Measurements from ENCODE around the gene COX14. TPM values are rescaled to one million over a fixed set of nuclear protein-coding genes. Genes with fewer than 3 reads are reported as not detected.

COX14 gene
- total RNA-seq, 5 donors from 2014 or later (not counting 1 experiment from before 2014, with no cell fraction given): 38.0 to 49.9 (median 43.9) TPM

DNA sequence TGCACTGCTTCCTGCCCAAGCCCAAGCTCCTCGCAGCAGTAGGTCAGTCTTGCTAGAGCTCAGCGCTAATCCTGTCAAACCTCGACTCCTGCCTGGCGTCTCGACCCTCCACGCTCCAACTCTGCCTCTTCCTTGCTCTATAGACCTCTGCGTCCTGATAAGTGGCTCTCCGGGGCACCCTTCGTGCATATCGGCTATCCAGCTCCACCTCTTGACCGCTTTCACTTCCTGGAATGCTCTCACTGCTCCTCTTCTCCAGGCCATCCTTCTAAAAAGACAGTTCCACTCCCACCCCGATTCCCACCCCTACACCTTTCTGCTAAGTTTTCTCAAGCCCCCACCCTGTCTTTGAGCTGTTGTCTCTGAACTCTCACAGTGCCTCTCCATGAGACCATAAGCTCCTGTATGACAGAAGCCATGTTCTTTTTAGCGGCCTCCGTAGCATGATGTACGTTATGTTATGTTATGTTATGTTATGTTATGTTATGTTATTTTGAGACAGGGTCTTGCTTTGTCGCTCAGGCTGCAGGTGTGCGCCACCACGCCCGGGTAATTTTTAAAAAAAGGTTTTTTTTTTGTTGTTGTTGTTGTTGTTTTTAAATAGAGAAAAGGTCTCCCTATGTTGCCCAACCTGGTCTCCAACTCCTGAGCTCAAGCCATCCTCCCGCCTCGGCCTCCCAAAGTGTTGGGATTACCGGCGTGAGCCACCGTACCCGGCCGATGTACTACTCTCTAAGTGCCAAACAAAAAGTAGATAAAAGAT is 601 bp downstream of the COX14 start:
- H3K4me1 ChIP-seq (ENCODE audit: control insufficient read depth in 1 of 2, extremely low read depth in 1 of 2, insufficient read depth in 2 of 2, low read length in 2 of 2): peaks cover 2 to 59% of the 10 kb centered on the region in 2 experiments
- H3K4me3 ChIP-seq (ENCODE audit: control insufficient read depth in 1 of 2, extremely low read depth in 1 of 2, low read length in 1 of 2): peak overlapping the region; percentile 81 to 98
- H3K4me3 Mint-ChIP-seq: peak overlapping the region; percentile 92 to 97 (median 96)
- 7% methylated on average over 15 of the region's 26 CpGs for WGBS (ENCODE audit: insufficient coverage)
- H3K27ac ChIP-seq (ENCODE audit: low read length): peak overlapping the region; percentile 84
- H3K9me3 ChIP-seq: no peaks in the 10 kb centered on the region
- POLR2A ChIA-PET: interaction anchor here (0.5 to 2.5 kb wide), 20 partner anchors 14 to 1260 kb away, joined by 3 to 24 read pairs (median 4); partner anchors contain the start of genes SMARCD1 (in 2 of the 2), CERS5 (in 1 of the 2), DDX23 (in 1 of the 2) and POU6F1 (in 1 of the 2)
- DNase-seq (peak in 2 of 35 experiments; percentile 5 to 6), ATAC-seq (replicated peaks in 1 of 4) (no peak)
- peak overlapping the region; percentile 92 to 96 for H3K27ac Mint-ChIP-seq
- no peaks in the 10 kb centered on the region for H3K9me3 Mint-ChIP-seq
- no peaks in the 10 kb centered on the region for H3K27me3 ChIP-seq (replicated peaks in 1 of 2; ENCODE audit: control insufficient read depth in 2 of 2, extremely low read depth in 1 of 2, insufficient read depth in 2 of 2, low read length in 1 of 2)
- peaks cover 4 to 17% of the 10 kb centered on the region in 2 donors for H3K36me3 ChIP-seq (ENCODE audit: control insufficient read depth in 2 of 2, extremely low read depth in 1 of 2, insufficient read depth in 1 of 2, low read length in 1 of 2)
- H3K4me1 Mint-ChIP-seq: peaks cover 39 to 55% (median 50%) of the 10 kb centered on the region in 3 donors
- CTCF ChIA-PET: interaction anchor here (0.6 to 6.1 kb wide), 25 partner anchors 12 to 1193 kb away, joined by 3 to 94 read pairs (median 4); partner anchors contain the start of genes CERS5 (in 2 of the 2), SMARCD1 (in 2 of the 2), NCKAP5L (in 1 of the 2) and RACGAP1 (in 1 of the 2)
- H3K36me3 Mint-ChIP-seq: peaks cover 6% of the 10 kb centered on the region
- H3K27me3 Mint-ChIP-seq: no peaks in the 10 kb centered on the region

DNA sequence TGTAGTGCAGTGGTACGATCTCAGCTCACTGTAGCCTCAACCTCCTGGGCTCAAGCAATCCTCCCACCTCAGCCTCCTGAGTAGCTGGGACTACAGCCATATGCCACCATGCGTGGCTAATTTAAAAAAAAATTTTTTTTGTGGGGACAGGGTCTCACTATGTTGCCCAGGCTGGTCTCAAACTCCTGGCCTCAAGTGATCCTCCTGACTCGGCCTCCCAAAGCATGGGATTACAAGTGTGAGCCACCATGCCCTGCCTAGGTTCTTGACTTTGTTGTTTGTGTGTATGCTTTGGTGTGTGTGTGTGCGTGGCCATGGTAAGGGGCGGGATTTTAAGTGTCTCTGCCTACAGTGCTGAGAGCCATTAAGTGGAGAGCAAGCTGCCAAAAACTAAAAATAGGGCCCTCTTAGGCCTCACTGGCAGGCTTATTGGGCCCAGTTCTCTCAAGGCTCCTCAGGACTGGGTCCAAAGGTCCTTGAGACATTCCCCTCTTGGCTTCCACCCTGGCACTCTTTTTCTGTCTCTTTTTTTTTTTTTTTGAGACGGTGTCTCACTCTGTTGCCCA is 5.1 kb downstream of the COX14 start:
- ChIA-PET CTCF (interaction anchor here in 1 of 2 donors (0.6 to 6.1 kb wide), 3 partner anchors 15 to 404 kb away, joined by 3 to 47 read pairs (median 4); no protein-coding TSS in a partner anchor), POLR2A (interaction anchor here (0.6 to 1.6 kb wide), 3 partner anchors 8 to 36 kb away, joined by 3 to 6 read pairs (median 3); no protein-coding TSS in a partner anchor)
- peaks cover 7 to 51% of the 10 kb centered on the region in 2 donors for H3K36me3 ChIP-seq (ENCODE audit: control insufficient read depth in 2 of 2, extremely low read depth in 1 of 2, insufficient read depth in 1 of 2, low read length in 1 of 2)
- ATAC-seq (replicated peaks in 1 of 4) (no peak), DNase-seq (no peak)
- Mint-ChIP-seq H3K4me3 (peak overlapping the region in 2 of 3 donors; percentile 21 to 53), H3K27me3 (no peaks in the 10 kb centered on the region), H3K9me3 (no peaks in the 10 kb centered on the region), H3K4me1 (peaks cover 40 to 62% (median 57%) of the 10 kb centered on the region in 3 donors), H3K36me3 (peaks cover 22% of the 10 kb centered on the region), H3K27ac (peak overlapping the region in 1 of 2 donors; percentile 11)
- no peak overlapping the region for H3K27ac ChIP-seq (ENCODE audit: low read length)
- 91% methylated on average over 4 of the region's 6 CpGs for WGBS (ENCODE audit: insufficient coverage)
- H3K27me3 ChIP-seq (replicated peaks in 1 of 2; ENCODE audit: control insufficient read depth in 2 of 2, extremely low read depth in 1 of 2, insufficient read depth in 2 of 2, low read length in 1 of 2): no peaks in the 10 kb centered on the region
- no peaks in the 10 kb centered on the region for H3K9me3 ChIP-seq
- no peak overlapping the region for H3K4me3 ChIP-seq (ENCODE audit: control insufficient read depth in 1 of 2, extremely low read depth in 1 of 2, low read length in 1 of 2)
- peaks cover 2 to 43% of the 10 kb centered on the region in 2 experiments for H3K4me1 ChIP-seq (ENCODE audit: control insufficient read depth in 1 of 2, extremely low read depth in 1 of 2, insufficient read depth in 2 of 2, low read length in 2 of 2)

DNA sequence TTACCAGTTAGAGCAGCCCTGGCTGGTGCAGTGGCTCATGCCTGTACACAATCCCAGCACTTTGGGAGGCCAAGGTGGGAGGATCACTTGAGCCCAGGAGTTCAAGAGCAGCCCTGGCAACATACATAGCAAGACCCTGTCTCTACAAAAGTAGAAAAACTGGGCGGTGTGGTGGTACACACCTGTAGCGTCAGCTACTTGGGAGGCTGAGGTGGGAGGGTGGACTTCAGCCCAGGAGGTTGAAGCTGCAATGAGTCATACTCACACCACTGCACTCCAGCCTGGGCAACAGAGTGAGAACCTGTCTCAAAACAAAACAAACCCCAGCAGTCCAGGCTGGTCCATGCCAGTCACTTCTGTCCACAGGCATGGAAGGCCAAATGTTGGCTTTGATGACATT is 7.4 kb downstream of the COX14 start:
- peaks cover 0 to 26% of the 10 kb centered on the region in 2 experiments for H3K4me1 ChIP-seq (ENCODE audit: control insufficient read depth in 1 of 2, extremely low read depth in 1 of 2, insufficient read depth in 2 of 2, low read length in 2 of 2)
- no peaks in the 10 kb centered on the region for H3K27me3 Mint-ChIP-seq
- H3K27ac ChIP-seq (ENCODE audit: low read length): no peak overlapping the region
- peaks cover 33 to 53% (median 49%) of the 10 kb centered on the region in 3 donors for H3K4me1 Mint-ChIP-seq
- H3K4me3 ChIP-seq (ENCODE audit: control insufficient read depth in 1 of 2, extremely low read depth in 1 of 2, low read length in 1 of 2): no peak overlapping the region
- ChIA-PET CTCF (interaction anchor here (0.6 to 1.2 kb wide), 3 partner anchors 9 to 10 kb away, joined by 3 to 4 read pairs (median 3); no protein-coding TSS in a partner anchor), POLR2A (interaction anchor here in 1 of 2 donors (0.6 kb wide), 1 partner anchor 51 kb away, joined by 3 read pairs; no protein-coding TSS in a partner anchor)
- WGBS (ENCODE audit: insufficient coverage): no CpG with 5 or more reads among the region's 2 CpGs
- no peaks in the 10 kb centered on the region for H3K9me3 ChIP-seq
- no peaks in the 10 kb centered on the region for H3K27me3 ChIP-seq (replicated peaks in 1 of 2; ENCODE audit: control insufficient read depth in 2 of 2, extremely low read depth in 1 of 2, insufficient read depth in 2 of 2, low read length in 1 of 2)
- H3K27ac Mint-ChIP-seq: no peak overlapping the region
- no peak overlapping the region for H3K4me3 Mint-ChIP-seq
- H3K36me3 Mint-ChIP-seq: peaks cover 33% of the 10 kb centered on the region
- peaks cover 7 to 72% of the 10 kb centered on the region in 2 donors for H3K36me3 ChIP-seq (ENCODE audit: control insufficient read depth in 2 of 2, extremely low read depth in 1 of 2, insufficient read depth in 1 of 2, low read length in 1 of 2)
- H3K9me3 Mint-ChIP-seq: no peaks in the 10 kb centered on the region
- DNase-seq: no peak
- no peak for ATAC-seq (replicated peaks in 1 of 4)

DNA sequence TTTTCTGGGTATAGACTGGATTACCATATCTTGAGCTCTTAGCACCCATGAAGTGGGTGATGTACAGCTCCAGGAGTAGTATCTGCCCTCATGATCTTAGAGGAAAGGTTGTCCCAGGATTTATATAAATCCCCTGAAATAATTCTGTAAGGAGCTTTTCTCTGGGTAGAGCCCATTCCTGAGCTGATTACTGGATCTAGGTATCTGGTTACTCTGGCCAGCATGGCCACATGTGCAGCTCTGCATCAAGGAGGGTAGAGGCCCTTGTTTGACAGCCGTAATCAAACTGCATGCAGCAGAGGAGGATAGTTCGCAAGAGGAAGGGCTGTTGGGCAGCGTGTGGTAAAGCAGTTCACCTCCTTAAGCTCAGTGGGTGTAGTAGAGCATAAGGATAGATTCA is 8.5 kb downstream of the COX14 start:
- Histone ChIP-seq H3K9me3 (no peaks in the 10 kb centered on the region), H3K27me3 (replicated peaks in 1 of 2; ENCODE audit: control insufficient read depth in 2 of 2, extremely low read depth in 1 of 2, insufficient read depth in 2 of 2, low read length in 1 of 2) (no peaks in the 10 kb centered on the region), H3K4me3 (ENCODE audit: control insufficient read depth in 1 of 2, extremely low read depth in 1 of 2, low read length in 1 of 2) (no peak overlapping the region), H3K36me3 (ENCODE audit: control insufficient read depth in 2 of 2, extremely low read depth in 1 of 2, insufficient read depth in 1 of 2, low read length in 1 of 2) (peaks cover 7 to 74% of the 10 kb centered on the region in 2 donors), H3K27ac (ENCODE audit: low read length) (no peak overlapping the region), H3K4me1 (ENCODE audit: control insufficient read depth in 1 of 2, extremely low read depth in 1 of 2, insufficient read depth in 2 of 2, low read length in 2 of 2) (peaks cover 0 to 21% of the 10 kb centered on the region in 2 experiments)
- ATAC-seq (replicated peaks in 1 of 4) (no peak), DNase-seq (no peak)
- WGBS (ENCODE audit: insufficient coverage): 100% methylated on average over 3 of the region's 3 CpGs
- no peaks in the 10 kb centered on the region for H3K9me3 Mint-ChIP-seq
- peak overlapping the region in 1 of 2 donors; percentile 69 for H3K27ac Mint-ChIP-seq
- peaks cover 35% of the 10 kb centered on the region for H3K36me3 Mint-ChIP-seq
- ChIA-PET CTCF (interaction anchor here in 1 of 2 donors (0.6 to 0.7 kb wide), 2 partner anchors 20 to 56 kb away, joined by 3 read pairs; no protein-coding TSS in a partner anchor), POLR2A (no interaction called here)
- H3K27me3 Mint-ChIP-seq: no peaks in the 10 kb centered on the region
- no peak overlapping the region for H3K4me3 Mint-ChIP-seq
- peaks cover 36 to 56% (median 55%) of the 10 kb centered on the region in 3 donors for H3K4me1 Mint-ChIP-seq

DNA sequence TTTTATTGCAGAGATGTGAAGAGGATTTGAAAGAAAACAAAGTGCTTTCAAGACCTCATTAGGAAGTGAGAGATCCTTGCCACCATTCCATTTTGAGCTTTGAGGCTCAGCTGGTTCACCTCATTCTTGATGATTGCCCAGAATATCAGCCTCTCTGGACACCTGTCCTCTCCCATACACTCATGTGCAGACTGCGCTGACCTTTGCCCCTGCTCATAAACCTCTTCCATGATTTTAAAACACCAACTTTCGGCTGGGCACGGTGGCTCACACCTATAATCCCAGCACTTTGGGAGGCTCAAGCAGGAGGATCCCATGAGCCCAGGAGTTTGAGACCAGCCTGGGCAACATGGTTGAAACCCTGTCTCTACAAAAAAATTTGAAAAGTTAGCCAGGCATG is 8.9 kb downstream of the COX14 start:
- no peaks in the 10 kb centered on the region for H3K9me3 ChIP-seq
- H3K4me1 ChIP-seq (ENCODE audit: control insufficient read depth in 1 of 2, extremely low read depth in 1 of 2, insufficient read depth in 2 of 2, low read length in 2 of 2): peaks cover 2 to 20% of the 10 kb centered on the region in 2 experiments
- Mint-ChIP-seq H3K9me3 (no peaks in the 10 kb centered on the region), H3K27ac (no peak overlapping the region), H3K36me3 (peaks cover 39% of the 10 kb centered on the region), H3K27me3 (no peaks in the 10 kb centered on the region), H3K4me3 (no peak overlapping the region), H3K4me1 (peaks cover 36 to 56% (median 55%) of the 10 kb centered on the region in 3 donors)
- H3K4me3 ChIP-seq (ENCODE audit: control insufficient read depth in 1 of 2, extremely low read depth in 1 of 2, low read length in 1 of 2): no peak overlapping the region
- no peak overlapping the region for H3K27ac ChIP-seq (ENCODE audit: low read length)
- WGBS (ENCODE audit: insufficient coverage): 100% methylated on average over 3 of the region's 3 CpGs
- DNase-seq (no peak), ATAC-seq (replicated peaks in 1 of 4) (no peak)
- CTCF ChIA-PET: interaction anchor here (0.5 to 0.7 kb wide), 3 partner anchors 21 to 55 kb away, joined by 3 read pairs; no protein-coding TSS in a partner anchor
- POLR2A ChIA-PET: no interaction called here
- H3K36me3 ChIP-seq (ENCODE audit: control insufficient read depth in 2 of 2, extremely low read depth in 1 of 2, insufficient read depth in 1 of 2, low read length in 1 of 2): peaks cover 7 to 74% of the 10 kb centered on the region in 2 donors
- H3K27me3 ChIP-seq (replicated peaks in 1 of 2; ENCODE audit: control insufficient read depth in 2 of 2, extremely low read depth in 1 of 2, insufficient read depth in 2 of 2, low read length in 1 of 2): no peaks in the 10 kb centered on the region

DNA sequence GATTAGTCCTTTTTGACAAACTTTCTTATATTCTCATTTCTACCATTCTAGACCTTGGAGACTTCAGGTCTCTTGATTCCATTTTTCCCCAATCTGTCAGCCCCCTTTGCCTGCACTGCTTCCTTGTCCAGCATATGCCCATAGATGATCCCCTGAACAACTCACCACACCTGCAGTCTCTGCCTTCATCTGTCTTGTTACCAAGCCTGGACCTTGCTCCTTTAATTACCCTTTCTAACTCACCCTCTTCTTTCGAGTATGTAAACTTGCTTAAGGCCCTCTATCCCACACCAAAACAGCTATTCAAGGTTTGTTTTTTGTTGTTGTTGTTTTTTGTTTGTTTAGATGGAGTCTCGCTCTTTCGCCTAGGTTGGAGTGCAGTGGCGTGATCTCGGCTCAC is 9.6 kb downstream of the COX14 start:
- Histone ChIP-seq H3K4me1 (ENCODE audit: control insufficient read depth in 1 of 2, extremely low read depth in 1 of 2, insufficient read depth in 2 of 2, low read length in 2 of 2) (peaks cover 2 to 15% of the 10 kb centered on the region in 2 experiments), H3K27me3 (replicated peaks in 1 of 2; ENCODE audit: control insufficient read depth in 2 of 2, extremely low read depth in 1 of 2, insufficient read depth in 2 of 2, low read length in 1 of 2) (no peaks in the 10 kb centered on the region), H3K9me3 (no peaks in the 10 kb centered on the region), H3K36me3 (ENCODE audit: control insufficient read depth in 2 of 2, extremely low read depth in 1 of 2, insufficient read depth in 1 of 2, low read length in 1 of 2) (peaks cover 7 to 69% of the 10 kb centered on the region in 2 donors), H3K4me3 (ENCODE audit: control insufficient read depth in 1 of 2, extremely low read depth in 1 of 2, low read length in 1 of 2) (no peak overlapping the region), H3K27ac (ENCODE audit: low read length) (no peak overlapping the region)
- Mint-ChIP-seq H3K36me3 (peaks cover 36% of the 10 kb centered on the region), H3K27ac (peak overlapping the region in 1 of 2 donors; percentile 46), H3K27me3 (no peaks in the 10 kb centered on the region), H3K9me3 (no peaks in the 10 kb centered on the region), H3K4me3 (no peak overlapping the region), H3K4me1 (peaks cover 35 to 50% (median 49%) of the 10 kb centered on the region in 3 donors)
- no peak for ATAC-seq (replicated peaks in 1 of 4)
- WGBS (ENCODE audit: insufficient coverage): no CpG with 5 or more reads among the region's 5 CpGs
- CTCF ChIA-PET: no interaction called here
- POLR2A ChIA-PET: no interaction called here
- DNase-seq: no peak
